Measurements from ENCODE around the gene HNF4A. TPM values are rescaled to one million over a fixed set of nuclear protein-coding genes. Genes with fewer than 3 reads are reported as not detected.

HNF4A gene
- total RNA-seq, 2 experiments from 2014 or later, result not detected

- Mint-ChIP-seq H3K4me3 (no peak overlapping the region), H3K36me3 (ENCODE audit: low read depth) (no peaks in the 10 kb centered on the region), H3K27me3 (peaks cover under 1% of the 10 kb centered on the region), H3K4me1 (ENCODE audit: low read depth) (no peaks in the 10 kb centered on the region), H3K27ac (no peak overlapping the region), H3K9me3 (no peaks in the 10 kb centered on the region)
- CTCF ChIA-PET, result interaction anchor here (4.0 kb wide), 1 partner anchor 17 kb away, joined by 13 read pairs; the partner anchor contains the start of gene FITM2
- H3K27me3 ChIP-seq (ENCODE audit: control insufficient read depth in 1 of 2, insufficient read depth in 2 of 2, low read length in 2 of 2), result no peaks in the 10 kb centered on the region
- no peak for TF ChIP-seq CTCF (IDR thresholded peaks at IDR 0.05)
- no peak for DNase-seq
- intact Hi-C loops (cut with DNase I, micrococcal nuclease), result no loop called here
- no peaks in the 10 kb centered on the region for H3K9me3 ChIP-seq (ENCODE audit: control insufficient read depth in 1 of 2, insufficient read depth in 1 of 2, low read length in 2 of 2)
- no peak for ATAC-seq (ENCODE audit: poor library complexity)
- no peak overlapping the region for H3K27ac ChIP-seq (ENCODE audit: low read depth in 1 of 2, low read length in 2 of 2)
- no peak overlapping the region for H3K4me3 ChIP-seq (ENCODE audit: low read length)
- peaks cover 5% of the 10 kb centered on the region for H3K4me1 ChIP-seq (ENCODE audit: insufficient read depth, low read length)
- POLR2A ChIA-PET, result no interaction called here
- H3K36me3 ChIP-seq (ENCODE audit: insufficient read depth, low read length), result no peaks in the 10 kb centered on the region
Observed at GRCh38 chr20:44328428-44328827, 27.1 kb upstream of the HNF4A start.

- Mint-ChIP-seq H3K4me1 (ENCODE audit: low read depth) (no peaks in the 10 kb centered on the region), H3K36me3 (ENCODE audit: low read depth) (no peaks in the 10 kb centered on the region), H3K27ac (no peak overlapping the region), H3K9me3 (no peaks in the 10 kb centered on the region), H3K4me3 (no peak overlapping the region), H3K27me3 (peaks cover 12% of the 10 kb centered on the region)
- intact Hi-C loops (cut with DNase I, micrococcal nuclease), result no loop called here
- Histone ChIP-seq H3K27me3 (ENCODE audit: control insufficient read depth in 1 of 2, insufficient read depth in 2 of 2, low read length in 2 of 2) (peaks cover 0 to 4% of the 10 kb centered on the region in 2 experiments), H3K27ac (ENCODE audit: low read depth in 1 of 2, low read length in 2 of 2) (no peak overlapping the region), H3K4me3 (ENCODE audit: low read length) (no peak overlapping the region), H3K4me1 (ENCODE audit: insufficient read depth, low read length) (peaks cover 5% of the 10 kb centered on the region), H3K36me3 (ENCODE audit: insufficient read depth, low read length) (no peaks in the 10 kb centered on the region), H3K9me3 (ENCODE audit: control insufficient read depth in 1 of 2, insufficient read depth in 1 of 2, low read length in 2 of 2) (no peaks in the 10 kb centered on the region)
- DNase-seq (no peak), ATAC-seq (ENCODE audit: poor library complexity) (no peak)
- ChIA-PET POLR2A (no interaction called here), CTCF (no interaction called here)
- TF ChIP-seq CTCF (IDR thresholded peaks at IDR 0.05), result no peak
Observed at GRCh38 chr20:44331201-44331600, 24.3 kb upstream of the HNF4A start.

- no peak for TF ChIP-seq CTCF (IDR thresholded peaks at IDR 0.05)
- DNase-seq (no peak), ATAC-seq (ENCODE audit: poor library complexity) (no peak)
- ChIA-PET POLR2A (no interaction called here), CTCF (interaction anchor here (0.5 kb wide), 1 partner anchor 434 kb away, joined by 3 read pairs; no protein-coding TSS in a partner anchor)
- Mint-ChIP-seq H3K27ac (no peak overlapping the region), H3K4me1 (ENCODE audit: low read depth) (no peaks in the 10 kb centered on the region), H3K27me3 (peaks cover 21% of the 10 kb centered on the region), H3K36me3 (ENCODE audit: low read depth) (no peaks in the 10 kb centered on the region), H3K9me3 (no peaks in the 10 kb centered on the region), H3K4me3 (no peak overlapping the region)
- Histone ChIP-seq H3K27ac (ENCODE audit: low read depth in 1 of 2, low read length in 2 of 2) (no peak overlapping the region), H3K9me3 (ENCODE audit: control insufficient read depth in 1 of 2, insufficient read depth in 1 of 2, low read length in 2 of 2) (no peaks in the 10 kb centered on the region), H3K36me3 (ENCODE audit: insufficient read depth, low read length) (no peaks in the 10 kb centered on the region), H3K4me1 (ENCODE audit: insufficient read depth, low read length) (no peaks in the 10 kb centered on the region), H3K27me3 (ENCODE audit: control insufficient read depth in 1 of 2, insufficient read depth in 2 of 2, low read length in 2 of 2) (peaks cover 0 to 9% of the 10 kb centered on the region in 2 experiments), H3K4me3 (ENCODE audit: low read length) (no peak overlapping the region)
- intact Hi-C loops (cut with DNase I, micrococcal nuclease), result no loop called here
Observed at GRCh38 chr20:44334306-44334705, 21.2 kb upstream of the HNF4A start.

All from CD4-positive, alpha-beta T cell (primary cell).